SK-N-SH (cell line): ENCODE results near the gene C10orf120. TPM values are rescaled to one million over a fixed set of nuclear protein-coding genes. Genes with fewer than 3 reads are reported as not detected.

Experiments used
- CTCF ChIA-PET: fragments of 300-600, 350-600 bp; formaldehyde crosslinking; extraction: SDS; loops from one replicate; lab custom pipeline; 2021; lab: Yijun Ruan, JAX
- POLR2A ChIA-PET: fragments of 350-600 bp; sonication (Branson Sonifier 250); formaldehyde crosslinking; extraction: SDS; loops from one replicate; lab custom pipeline; 2020; ENCODE audit warnings: antibody characterized with exemption, inconsistent platforms; lab: Yijun Ruan, JAX
- DNase-seq: peaks from one replicate; pipeline ENCODE4 v3.0.0; 2012
- H2AFZ ChIP-seq: fragments of 200-600 bp; sonication (generic); 2 replicates; pipeline ENCODE4 v1.8.1; 2016; ENCODE audit warnings: antibody characterized with exemption, mild to moderate bottlenecking, low read depth
- H3F3A ChIP-seq: fragments of 200-600 bp; sonication (generic); replicated peaks from 2 replicates; pipeline ENCODE3; 2016; ENCODE audit warnings: antibody characterized with exemption, mild to moderate bottlenecking; ENCODE audit not compliant: insufficient read depth
- H3K27ac ChIP-seq, 2 experiments: fragments of 200-500 bp in 1 of 2; fragments of 200-600 bp in 1 of 2; sonication (Bioruptor generic) in 1 of 2; sonication (generic), shearing (Covaris generic) in 1 of 2; 2 replicates each; pipeline versions ENCODE4 v1.5.1 to v1.6.1; 2014 to 2016; ENCODE audit warnings: low read depth in 2 of 2, inconsistent platforms in 1 of 2, low read length in 1 of 2, mild to moderate bottlenecking in 1 of 2, mixed read lengths in 1 of 2
- H3K27me3 ChIP-seq: fragments of 200-600 bp; sonication (generic), shearing (Covaris generic); 2 replicates; pipeline ENCODE4 v1.6.1; 2016; ENCODE audit warnings: mixed run types; ENCODE audit not compliant: insufficient read depth
- H3K36me3 ChIP-seq, 2 experiments: fragments of 200-500 bp in 1 of 2; fragments of 200-600 bp in 1 of 2; sonication (Bioruptor generic) in 1 of 2; sonication (generic) in 1 of 2; replicated peaks in 1 of 2; 2 replicates each; pipeline versions ENCODE3 to v1.5.1; 2014 to 2016; ENCODE audit warnings: low read length in 1 of 2, mild to moderate bottlenecking in 1 of 2; ENCODE audit not compliant: insufficient read depth in 2 of 2, control insufficient read depth in 1 of 2
- H3K4me1 ChIP-seq, 2 experiments: fragments of 200-500 bp in 1 of 2; fragments of 200-600 bp in 1 of 2; sonication (Bioruptor generic) in 1 of 2; sonication (generic), shearing (Covaris generic) in 1 of 2; 2 replicates each; pipeline versions ENCODE4 v1.5.1 to v1.6.1; 2014 to 2016; ENCODE audit warnings: low read depth in 1 of 2, low read length in 1 of 2, mixed run types in 1 of 2; ENCODE audit not compliant: insufficient read depth in 2 of 2, control insufficient read depth in 1 of 2
- H3K4me2 ChIP-seq: fragments of 200-600 bp; sonication (generic), shearing (Covaris generic); 2 replicates; pipeline ENCODE4 v1.6.1; 2017; ENCODE audit warnings: mixed run types
- H3K4me3 ChIP-seq, 2 experiments: fragments of 200-500 bp in 1 of 2; fragments of 200-600 bp in 1 of 2; sonication (Bioruptor generic) in 1 of 2; sonication (generic), shearing (Covaris generic) in 1 of 2; 2 replicates each; pipeline versions ENCODE4 v1.5.1 to v1.8.1; 2014 to 2016; ENCODE audit warnings: low read depth in 2 of 2, inconsistent platforms in 1 of 2, low read length in 1 of 2, mild to moderate bottlenecking in 1 of 2, mixed read lengths in 1 of 2, moderate library complexity in 1 of 2
- H3K79me2 ChIP-seq: fragments of 200-600 bp; sonication (generic); 2 replicates; pipeline ENCODE4 v1.8.1; 2017; ENCODE audit warnings: mild to moderate bottlenecking; ENCODE audit not compliant: insufficient read depth
- H3K9ac ChIP-seq: fragments of 200-600 bp; sonication (generic); 2 replicates; pipeline ENCODE4 v1.6.1; 2017; ENCODE audit warnings: mixed run types
- H3K9me2 ChIP-seq: fragments of 200-600 bp; sonication (generic); 2 replicates; pipeline ENCODE4 v1.6.1; 2017; ENCODE audit warnings: mixed run types
- H3K9me3 ChIP-seq: fragments of 200-600 bp; sonication (generic); 2 replicates; pipeline ENCODE4 v1.6.1; 2017; ENCODE audit warnings: mixed run types, mild to moderate bottlenecking, moderate library complexity
- H4K20me1 ChIP-seq: fragments of 200-600 bp; sonication (generic); 2 replicates; pipeline ENCODE4 v1.6.1; 2017; ENCODE audit warnings: mild to moderate bottlenecking, mixed run types; ENCODE audit not compliant: insufficient read depth
- CTCF ChIP-seq: fragments of 200-600 bp; sonication (generic); IDR thresholded peaks from 2 replicates; pipeline ENCODE4 v1.6.1; 2017; ENCODE audit warnings: antibody characterized with exemption, mild to moderate bottlenecking, moderate library complexity
- EP300 ChIP-seq, 2 experiments: IDR thresholded peaks; 2 replicates each; pipeline versions ENCODE4 v1.4.0 to v1.6.1; 2012; ENCODE audit warnings: borderline replicate concordance in 1 of 2, low read depth in 1 of 2, low read length in 1 of 2
- FOXJ3 ChIP-seq: sonication (generic); formaldehyde crosslinking; IDR thresholded peaks from 2 replicates; pipeline ENCODE4 v1.5.1; 2020; ENCODE audit warnings: mild to moderate bottlenecking, missing genetic modification reagents
- FOXM1 ChIP-seq: IDR thresholded peaks from 2 replicates; pipeline ENCODE4 v1.4.0; 2012; ENCODE audit warnings: low read depth, mild to moderate bottlenecking
- GABPA ChIP-seq: IDR thresholded peaks from 2 replicates; pipeline ENCODE4 v1.4.0; 2012; ENCODE audit warnings: low read depth, mild to moderate bottlenecking
- JUND ChIP-seq: IDR thresholded peaks from 2 replicates; pipeline ENCODE4 v1.4.0; 2012
- MEF2A ChIP-seq: IDR thresholded peaks from 2 replicates; pipeline ENCODE4 v1.4.0; 2012; ENCODE audit warnings: low read depth, borderline replicate concordance
- NFIC ChIP-seq: IDR thresholded peaks from 2 replicates; pipeline ENCODE4 v1.4.0; 2012; ENCODE audit warnings: borderline replicate concordance
- NRF1 ChIP-seq: IDR thresholded peaks from 2 replicates; pipeline ENCODE4 v1.6.1; 2012; ENCODE audit warnings: low read depth, mild to moderate bottlenecking, low read length
- RCOR1 ChIP-seq: fragments of 150-350 bp; IDR thresholded peaks from 2 replicates; pipeline ENCODE4 v1.6.1; 2017; ENCODE audit warnings: antibody characterized with exemption, low read length
- RFX5 ChIP-seq: IDR thresholded peaks from 2 replicates; pipeline ENCODE4 v1.6.1; 2012; ENCODE audit warnings: mild to moderate bottlenecking, improper control_type of control experiment, low read length
- RXRA ChIP-seq: IDR thresholded peaks from 2 replicates; pipeline ENCODE4 v1.4.0; 2012; ENCODE audit warnings: low read depth, mild to moderate bottlenecking, borderline replicate concordance
- TAF1 ChIP-seq: IDR thresholded peaks from 2 replicates; pipeline ENCODE4 v1.6.1; 2012; ENCODE audit warnings: low read depth, mild to moderate bottlenecking, low read length, moderate library complexity, borderline replicate concordance
- TCF12 ChIP-seq: IDR thresholded peaks from 2 replicates; pipeline ENCODE4 v1.4.0; 2012
- USF1 ChIP-seq: IDR thresholded peaks from 2 replicates; pipeline ENCODE4 v1.4.0; 2012; ENCODE audit warnings: low read depth, borderline replicate concordance
- WGBS: methylation state at CpG from one replicate; pipeline ENCODE4 v1.1.6; 2017; ENCODE audit warnings: low lambda C conversion rate; 5-methylcytosine and 5-hydroxymethylcytosine counted together
- polyA plus RNA-seq, 3 experiments: library from polyadenylated mRNA; depleted of rRNA; stranded (reverse); fragments of >200 nt; gene quantifications; 2 replicates each; pipeline ENCODE4 v1.2.3, GENCODE V29; 2012
- TF ChIP-seq, protein P1 (sequence below): fragments of 150-350 bp; IDR thresholded peaks from 2 replicates; pipeline ENCODE4 v1.6.1; 2016; ENCODE audit warnings: mild to moderate bottlenecking, low read depth, low read length
- TF ChIP-seq, protein P2 (sequence below): IDR thresholded peaks from 2 replicates; pipeline ENCODE4 v1.4.0; 2012; ENCODE audit warnings: low read depth
- TF ChIP-seq, protein P3 (sequence below): fragments of 150-350 bp; IDR thresholded peaks from 2 replicates; pipeline ENCODE4 v1.6.1; 2017; ENCODE audit warnings: antibody characterized with exemption, low read length, low read depth, borderline replicate concordance

The C10orf120 gene
- polyA plus RNA-seq, 1 of the 3 experiments (the other 2 are of a cell fraction): not detected

DNA sequence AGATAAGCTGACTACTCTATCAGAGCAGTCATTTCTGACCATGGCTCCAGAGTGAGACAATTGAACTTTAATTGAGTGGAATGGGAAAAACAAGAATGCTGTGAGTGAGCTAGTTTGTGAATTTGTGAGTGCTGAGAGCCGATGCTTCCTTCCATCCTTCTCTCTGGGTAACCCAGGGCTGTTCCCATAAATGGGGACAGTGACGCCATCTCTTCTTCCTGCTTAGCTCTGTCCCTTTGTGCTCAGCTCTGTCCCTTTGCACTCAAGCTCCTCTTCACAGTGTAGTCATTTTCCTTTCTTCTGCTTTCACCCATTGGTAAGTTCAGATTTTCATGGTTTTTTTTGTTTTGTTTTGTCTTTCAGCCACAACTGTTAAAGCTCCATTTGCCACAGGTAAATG is 24.4 kb downstream of the C10orf120 start:
- DNase-seq: no peak
- Histone ChIP-seq H3F3A (no peaks in the 10 kb centered on the region), H3K36me3 (no peaks in the 10 kb centered on the region), H3K4me3 (no peak overlapping the region), H3K4me2 (no peak overlapping the region), H3K27me3 (no peaks in the 10 kb centered on the region; the same call in 1 of the 2 replicates), H3K79me2 (no peaks in the 10 kb centered on the region), H2AFZ (no peak overlapping the region), H3K9ac (no peak overlapping the region), H3K27ac (no peak overlapping the region), H3K9me2 (no peaks in the 10 kb centered on the region), H4K20me1 (no peaks in the 10 kb centered on the region), H3K9me3 (no peaks in the 10 kb centered on the region), H3K4me1 (peaks cover 0 to 4% of the 10 kb centered on the region in 2 experiments; a peak in 1 of 4 replicates)
- ChIA-PET CTCF (interaction anchor here (1.2 to 4.6 kb wide), 2 partner anchors 27 to 110 kb away, joined by 3 to 26 read pairs; no protein-coding TSS in a partner anchor), POLR2A (no interaction called here)
- TF ChIP-seq CTCF (no peak), NFIC (no peak), RFX5 (no peak), FOXM1 (no peak), TCF12 (no peak)
- WGBS: 31% methylated on average over 2 of the region's 2 CpGs

DNA sequence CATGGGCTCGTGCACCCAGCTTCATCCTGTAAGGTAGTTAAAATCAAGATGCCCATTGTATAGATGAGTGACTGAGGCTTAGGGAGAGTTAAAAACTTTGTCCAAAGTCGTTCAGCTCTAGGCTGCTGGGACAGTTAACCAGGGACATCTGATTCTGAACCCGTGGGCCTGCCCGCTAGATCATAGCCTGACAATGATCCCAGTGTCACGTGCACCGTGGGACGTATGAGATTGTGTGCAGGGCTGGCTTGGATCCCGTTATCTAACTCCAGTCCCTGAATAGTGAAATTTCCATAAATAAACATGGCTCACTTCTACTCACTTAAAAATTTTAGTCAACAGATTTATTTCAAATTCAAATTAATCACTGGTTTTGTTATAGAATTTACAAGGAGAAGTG is 24.9 kb downstream of the C10orf120 start:
- H3K4me1 ChIP-seq: peaks cover 0 to 4% of the 10 kb centered on the region in 2 experiments; a peak in 1 of 4 replicates
- H2AFZ ChIP-seq: no peak overlapping the region
- WGBS: 24% methylated on average over 8 of the region's 8 CpGs
- POLR2A ChIA-PET: no interaction called here
- no peak for DNase-seq
- no peak for TF ChIP-seq CTCF
- no peak for TF ChIP-seq FOXM1
- no peak for TF ChIP-seq USF1
- no peak for TF ChIP-seq TCF12
- no peak for TF ChIP-seq GABPA
- no peak for TF ChIP-seq MEF2A
- no peak for TF ChIP-seq NRF1
- TF ChIP-seq JUND: no peak
- TF ChIP-seq EP300 (IDR thresholded peaks at IDR 0.05; ENCODE audit: borderline replicate concordance in 1 of 2, low read depth in 1 of 2, low read length in 1 of 2): no peak
- TF ChIP-seq RCOR1: no peak
- TF ChIP-seq, protein P1, sequence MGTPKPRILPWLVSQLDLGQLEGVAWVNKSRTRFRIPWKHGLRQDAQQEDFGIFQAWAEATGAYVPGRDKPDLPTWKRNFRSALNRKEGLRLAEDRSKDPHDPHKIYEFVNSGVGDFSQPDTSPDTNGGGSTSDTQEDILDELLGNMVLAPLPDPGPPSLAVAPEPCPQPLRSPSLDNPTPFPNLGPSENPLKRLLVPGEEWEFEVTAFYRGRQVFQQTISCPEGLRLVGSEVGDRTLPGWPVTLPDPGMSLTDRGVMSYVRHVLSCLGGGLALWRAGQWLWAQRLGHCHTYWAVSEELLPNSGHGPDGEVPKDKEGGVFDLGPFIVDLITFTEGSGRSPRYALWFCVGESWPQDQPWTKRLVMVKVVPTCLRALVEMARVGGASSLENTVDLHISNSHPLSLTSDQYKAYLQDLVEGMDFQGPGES: no peak
- TF ChIP-seq RFX5: no peak
- no peak for TF ChIP-seq TAF1
- TF ChIP-seq RXRA: no peak
- TF ChIP-seq, protein P2, sequence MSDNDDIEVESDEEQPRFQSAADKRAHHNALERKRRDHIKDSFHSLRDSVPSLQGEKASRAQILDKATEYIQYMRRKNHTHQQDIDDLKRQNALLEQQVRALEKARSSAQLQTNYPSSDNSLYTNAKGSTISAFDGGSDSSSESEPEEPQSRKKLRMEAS: no peak
- TF ChIP-seq FOXJ3 (CRISPR knock-in tag): no peak
- TF ChIP-seq, protein P3, sequence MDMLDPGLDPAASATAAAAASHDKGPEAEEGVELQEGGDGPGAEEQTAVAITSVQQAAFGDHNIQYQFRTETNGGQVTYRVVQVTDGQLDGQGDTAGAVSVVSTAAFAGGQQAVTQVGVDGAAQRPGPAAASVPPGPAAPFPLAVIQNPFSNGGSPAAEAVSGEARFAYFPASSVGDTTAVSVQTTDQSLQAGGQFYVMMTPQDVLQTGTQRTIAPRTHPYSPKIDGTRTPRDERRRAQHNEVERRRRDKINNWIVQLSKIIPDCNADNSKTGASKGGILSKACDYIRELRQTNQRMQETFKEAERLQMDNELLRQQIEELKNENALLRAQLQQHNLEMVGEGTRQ: no peak
- no peak overlapping the region for H3K9ac ChIP-seq
- H3K9me2 ChIP-seq: no peaks in the 10 kb centered on the region
- H3K36me3 ChIP-seq: no peaks in the 10 kb centered on the region
- H3K4me2 ChIP-seq: no peak overlapping the region
- H3K27me3 ChIP-seq: no peaks in the 10 kb centered on the region; the same call in 1 of the 2 replicates
- no peaks in the 10 kb centered on the region for H3F3A ChIP-seq
- H3K4me3 ChIP-seq: no peak overlapping the region
- no peaks in the 10 kb centered on the region for H3K9me3 ChIP-seq
- H3K27ac ChIP-seq: no peak overlapping the region
- H4K20me1 ChIP-seq: no peaks in the 10 kb centered on the region
- CTCF ChIA-PET: interaction anchor here (1.1 to 4.6 kb wide), 5 partner anchors 26 to 376 kb away, joined by 3 to 26 read pairs (median 6); no protein-coding TSS in a partner anchor
- H3K79me2 ChIP-seq: no peaks in the 10 kb centered on the region
